PFSK-1 (cell line): Measurements from ENCODE around the gene MRPL54.

Source experiments
- FOXP2 ChIP-seq: optimal IDR thresholded peaks from 2 replicates; pipeline ENCODE3; 2011; ENCODE audit warnings: borderline replicate concordance, control low read depth, inconsistent platforms; ENCODE audit not compliant: insufficient read depth; ENCODE audit errors: extremely low read length, extremely low read depth
- POLR2AphosphoS5 ChIP-seq: IDR thresholded peaks from 2 replicates; pipeline ENCODE4 v1.6.1; 2012; ENCODE audit warnings: low read depth, mild to moderate bottlenecking, control low read depth, low read length, moderate library complexity
- SIN3A ChIP-seq: IDR thresholded peaks from 2 replicates; pipeline ENCODE4 v1.6.1; 2012; ENCODE audit warnings: mild to moderate bottlenecking, low read length, moderate library complexity, borderline replicate concordance; ENCODE audit not compliant: insufficient read depth
- TAF1 ChIP-seq: IDR thresholded peaks from 2 replicates; pipeline ENCODE4 v1.6.1; 2012; ENCODE audit warnings: low read length, control low read depth, borderline replicate concordance; ENCODE audit not compliant: insufficient read depth
- TF ChIP-seq, protein P1 (sequence below), 2 experiments: IDR thresholded peaks; 2 replicates each; pipeline versions ENCODE4 v1.6.1 to v1.8.0; 2011 to 2012; ENCODE audit warnings: low read depth in 2 of 2, low read length in 2 of 2, control low read depth in 1 of 2, inconsistent platforms in 1 of 2, mild to moderate bottlenecking in 1 of 2, moderate library complexity in 1 of 2; ENCODE audit not compliant: insufficient read depth in 1 of 2

MRPL54 gene

DNA sequence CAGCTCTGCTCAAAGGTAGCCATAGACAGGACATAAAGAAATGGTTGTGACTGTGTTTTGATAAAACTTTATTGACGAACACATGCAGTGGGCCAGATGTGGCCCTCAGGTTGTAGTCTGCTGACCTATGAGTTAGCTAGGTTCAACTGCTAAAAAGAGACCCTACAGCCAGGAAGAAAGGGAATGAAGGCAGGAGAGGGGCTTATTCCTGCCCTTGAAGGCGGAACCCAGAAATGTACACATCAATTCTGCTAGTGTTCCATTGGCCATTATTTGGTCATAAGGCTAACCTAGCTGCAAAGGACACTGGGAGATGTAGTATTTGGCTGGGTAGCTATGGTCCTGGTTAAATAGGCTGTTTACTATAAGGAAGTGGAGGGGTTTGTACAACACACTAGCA lies 19.0 kb upstream of the MRPL54 start:
- TF ChIP-seq POLR2AphosphoS5: no peak
- TF ChIP-seq FOXP2: no peak
- TF ChIP-seq, protein P1, sequence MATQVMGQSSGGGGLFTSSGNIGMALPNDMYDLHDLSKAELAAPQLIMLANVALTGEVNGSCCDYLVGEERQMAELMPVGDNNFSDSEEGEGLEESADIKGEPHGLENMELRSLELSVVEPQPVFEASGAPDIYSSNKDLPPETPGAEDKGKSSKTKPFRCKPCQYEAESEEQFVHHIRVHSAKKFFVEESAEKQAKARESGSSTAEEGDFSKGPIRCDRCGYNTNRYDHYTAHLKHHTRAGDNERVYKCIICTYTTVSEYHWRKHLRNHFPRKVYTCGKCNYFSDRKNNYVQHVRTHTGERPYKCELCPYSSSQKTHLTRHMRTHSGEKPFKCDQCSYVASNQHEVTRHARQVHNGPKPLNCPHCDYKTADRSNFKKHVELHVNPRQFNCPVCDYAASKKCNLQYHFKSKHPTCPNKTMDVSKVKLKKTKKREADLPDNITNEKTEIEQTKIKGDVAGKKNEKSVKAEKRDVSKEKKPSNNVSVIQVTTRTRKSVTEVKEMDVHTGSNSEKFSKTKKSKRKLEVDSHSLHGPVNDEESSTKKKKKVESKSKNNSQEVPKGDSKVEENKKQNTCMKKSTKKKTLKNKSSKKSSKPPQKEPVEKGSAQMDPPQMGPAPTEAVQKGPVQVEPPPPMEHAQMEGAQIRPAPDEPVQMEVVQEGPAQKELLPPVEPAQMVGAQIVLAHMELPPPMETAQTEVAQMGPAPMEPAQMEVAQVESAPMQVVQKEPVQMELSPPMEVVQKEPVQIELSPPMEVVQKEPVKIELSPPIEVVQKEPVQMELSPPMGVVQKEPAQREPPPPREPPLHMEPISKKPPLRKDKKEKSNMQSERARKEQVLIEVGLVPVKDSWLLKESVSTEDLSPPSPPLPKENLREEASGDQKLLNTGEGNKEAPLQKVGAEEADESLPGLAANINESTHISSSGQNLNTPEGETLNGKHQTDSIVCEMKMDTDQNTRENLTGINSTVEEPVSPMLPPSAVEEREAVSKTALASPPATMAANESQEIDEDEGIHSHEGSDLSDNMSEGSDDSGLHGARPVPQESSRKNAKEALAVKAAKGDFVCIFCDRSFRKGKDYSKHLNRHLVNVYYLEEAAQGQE (IDR thresholded peaks at IDR 0.05; ENCODE audit: insufficient read depth in 1 of 2, low read depth in 2 of 2, low read length in 2 of 2): no peak

DNA sequence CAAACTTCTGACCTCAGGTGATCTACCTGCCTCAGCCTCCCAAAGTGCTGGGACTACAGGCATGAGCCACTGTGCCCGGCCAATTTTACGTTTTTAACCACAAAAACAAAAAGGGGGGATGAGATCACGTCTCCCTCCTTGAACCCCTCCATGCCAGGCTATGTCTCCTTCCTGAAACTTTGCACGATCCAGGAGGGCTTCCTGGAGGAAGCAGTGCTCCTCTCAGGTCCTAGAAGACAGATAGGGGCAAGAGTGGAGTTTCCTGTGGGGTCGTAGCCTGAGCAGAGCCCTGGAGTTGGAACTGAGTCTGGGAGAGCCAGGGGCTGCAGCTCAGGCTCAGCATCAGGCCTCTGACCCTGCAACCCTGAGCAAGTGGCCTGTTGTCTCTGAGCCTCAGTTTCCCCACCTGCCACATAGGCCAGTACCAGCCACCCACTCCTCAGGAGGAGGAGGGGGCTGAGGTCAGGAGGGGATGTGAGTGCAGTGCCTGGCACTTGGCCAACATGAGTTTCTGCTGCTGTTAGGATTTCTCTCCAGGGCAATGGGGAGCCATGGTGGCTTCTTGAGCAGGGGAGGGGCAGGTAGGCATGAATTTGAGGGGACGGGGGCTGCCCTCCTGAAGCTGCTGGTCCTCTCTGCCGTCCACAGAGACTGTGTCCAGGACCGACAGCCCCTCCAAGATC lies 17.0 kb upstream of the MRPL54 start:
- no peak for TF ChIP-seq POLR2AphosphoS5
- no peak for TF ChIP-seq SIN3A

DNA sequence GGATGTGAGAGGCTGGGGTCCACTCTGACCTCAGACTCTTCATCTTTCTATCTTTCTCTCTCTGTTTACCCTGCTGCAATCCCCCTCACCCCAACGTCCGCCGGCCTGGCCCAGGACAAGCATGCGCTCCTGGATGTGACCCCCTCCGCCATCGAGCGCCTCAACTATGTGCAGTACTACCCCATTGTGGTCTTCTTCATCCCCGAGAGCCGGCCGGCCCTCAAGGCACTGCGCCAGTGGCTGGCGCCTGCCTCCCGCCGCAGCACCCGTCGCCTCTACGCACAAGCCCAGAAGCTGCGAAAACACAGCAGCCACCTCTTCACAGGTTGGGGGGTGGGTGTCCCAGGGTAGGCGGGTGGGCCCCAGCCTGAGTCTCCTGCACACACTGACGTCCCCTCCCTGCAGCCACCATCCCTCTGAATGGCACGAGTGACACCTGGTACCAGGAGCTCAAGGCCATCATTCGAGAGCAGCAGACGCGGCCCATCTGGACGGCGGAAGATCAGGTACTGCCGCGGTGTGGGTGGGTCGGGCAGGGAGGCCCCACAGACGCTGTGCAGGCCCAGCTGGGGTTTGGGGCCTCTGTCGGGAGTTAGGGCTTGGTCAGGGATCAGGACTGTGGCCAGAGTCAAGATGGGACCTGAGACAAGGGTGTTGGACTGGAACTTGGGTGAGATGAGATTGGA lies 16.0 kb upstream of the MRPL54 start:
- TF ChIP-seq, protein P1 (IDR thresholded peaks at IDR 0.05; ENCODE audit: insufficient read depth in 1 of 2, low read depth in 2 of 2, low read length in 2 of 2): no peak
- TF ChIP-seq FOXP2 (no peak), TAF1 (no peak), POLR2AphosphoS5 (no peak), SIN3A (no peak)

DNA sequence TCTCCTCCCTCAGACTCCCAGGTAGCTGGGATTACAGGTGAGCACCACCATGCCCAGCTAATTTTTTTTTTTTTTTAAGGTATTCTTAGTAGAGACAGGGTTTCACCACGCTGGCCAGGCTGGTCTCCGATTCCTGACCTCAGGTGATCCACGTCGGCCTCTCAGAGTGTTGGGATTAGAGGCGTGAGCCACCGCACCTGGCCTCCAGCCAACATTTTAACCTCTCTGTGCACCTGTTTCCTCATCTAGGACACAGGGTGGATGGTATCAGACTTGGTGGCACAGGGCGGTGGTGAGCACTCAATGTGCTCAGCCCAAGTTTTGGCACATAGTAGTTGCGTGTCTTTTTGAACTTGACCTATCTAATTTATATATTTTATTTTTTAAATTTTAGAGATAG lies 13.5 kb upstream of the MRPL54 start:
- TF ChIP-seq POLR2AphosphoS5 (no peak), FOXP2 (no peak), SIN3A (no peak)
- TF ChIP-seq, protein P1 (IDR thresholded peaks at IDR 0.05; ENCODE audit: insufficient read depth in 1 of 2, low read depth in 2 of 2, low read length in 2 of 2): no peak

DNA sequence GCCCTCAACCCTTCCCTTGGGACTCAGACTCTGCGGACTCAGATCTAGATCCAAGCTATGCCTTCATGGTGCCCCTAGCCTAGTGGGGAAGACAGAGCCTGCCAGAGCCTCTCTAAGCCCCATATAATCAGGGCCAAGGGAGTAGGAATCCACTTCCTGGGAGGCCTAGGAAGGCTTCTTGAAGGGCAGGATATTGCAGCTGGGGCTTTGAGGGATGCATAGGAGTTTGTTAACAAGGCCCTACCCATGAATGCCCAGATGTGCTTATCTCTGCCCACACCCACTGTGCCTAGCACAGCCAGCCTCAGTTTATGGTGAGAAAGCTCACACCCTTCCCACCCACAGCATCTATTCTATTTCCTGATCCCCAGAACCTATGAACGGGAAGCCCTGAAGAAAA lies 12.3 kb upstream of the MRPL54 start:
- TF ChIP-seq SIN3A: no peak
- TF ChIP-seq TAF1: no peak
- TF ChIP-seq POLR2AphosphoS5: no peak
- TF ChIP-seq, protein P1 (IDR thresholded peaks at IDR 0.05; ENCODE audit: insufficient read depth in 1 of 2, low read depth in 2 of 2, low read length in 2 of 2): no peak
- TF ChIP-seq FOXP2: no peak
